Thyroid gland (tissue), 4 donors: ENCODE data around the gene ZDBF2. TPM values are rescaled to one million over a fixed set of nuclear protein-coding genes. Genes with fewer than 3 reads are reported as not detected.

Source experiments
- DNase-seq, 2 donors: peaks; one replicate each; pipeline ENCODE4 v3.0.0-alpha.2; 2019
- H3K27ac ChIP-seq, 3 donors: fragments of 200-600 bp; sonication (generic); 1 replicate in 2 of 3; 2 replicates in 1 of 3; pipeline ENCODE4 v1.5.1; 2016 to 2019; ENCODE audit warnings: mild to moderate bottlenecking in 1 of 3, moderate library complexity in 1 of 3
- H3K27me3 ChIP-seq: fragments of 200-600 bp; sonication (generic); one replicate; pipeline ENCODE4 v1.5.1; 2019
- H3K36me3 ChIP-seq, 2 donors: fragments of 200-600 bp; sonication (generic); one replicate each; pipeline ENCODE4 v1.5.1; 2016 to 2019
- H3K4me1 ChIP-seq, 2 donors: fragments of 200-600 bp; sonication (generic); one replicate each; pipeline ENCODE4 v1.5.1; 2017 to 2019
- H3K4me3 ChIP-seq, 3 donors: fragments of 200-600 bp; sonication (generic); replicated peaks in 1 of 3; 1 replicate in 2 of 3; 2 replicates in 1 of 3; pipeline ENCODE4 v1.5.1; 2016; ENCODE audit warnings: mild to moderate bottlenecking in 1 of 3
- H3K9me3 ChIP-seq: fragments of 200-600 bp; sonication (generic); one replicate; pipeline ENCODE4 v1.5.1; 2017
- POLR2A ChIP-seq, 2 donors: fragments of 450-650 bp; IDR thresholded peaks; one replicate each; pipeline ENCODE4 v1.6.1; 2017; ENCODE audit warnings: antibody characterized with exemption in 2 of 2, mild to moderate bottlenecking in 2 of 2, moderate library complexity in 1 of 2
- WGBS, 2 donors: methylation state at CpG; one replicate each; pipeline ENCODE4 v1.1.5; 2017; 5-methylcytosine and 5-hydroxymethylcytosine counted together
- intact Hi-C: fragments of 100-400 bp; cut with DNase I; formaldehyde crosslinking; loops from one replicate; pipeline ENCODE4 v1.15.1; 2023
- total RNA-seq, 4 donors: library from RNA; depleted of rRNA; stranded (reverse); fragments of >200 nt; gene quantifications; one replicate each; pipeline ENCODE4 v1.2.3, GENCODE V29; 2016
- TF ChIP-seq, protein P1 (sequence below), 6 experiments: fragments of 200-600 bp in 3 of 6; fragments of 450-650 bp in 3 of 6; sonication (generic) in 3 of 6; IDR thresholded peaks; one replicate each; pipeline ENCODE4 v1.5.1; 2016 to 2019; ENCODE audit warnings: antibody characterized with exemption in 6 of 6, mild to moderate bottlenecking in 2 of 6, inconsistent platforms in 1 of 6, moderate library complexity in 1 of 6

Gene ZDBF2
- total RNA-seq, 4 donors from 2014 or later = 11.0 to 20.9 (median 14.6) TPM

DNA sequence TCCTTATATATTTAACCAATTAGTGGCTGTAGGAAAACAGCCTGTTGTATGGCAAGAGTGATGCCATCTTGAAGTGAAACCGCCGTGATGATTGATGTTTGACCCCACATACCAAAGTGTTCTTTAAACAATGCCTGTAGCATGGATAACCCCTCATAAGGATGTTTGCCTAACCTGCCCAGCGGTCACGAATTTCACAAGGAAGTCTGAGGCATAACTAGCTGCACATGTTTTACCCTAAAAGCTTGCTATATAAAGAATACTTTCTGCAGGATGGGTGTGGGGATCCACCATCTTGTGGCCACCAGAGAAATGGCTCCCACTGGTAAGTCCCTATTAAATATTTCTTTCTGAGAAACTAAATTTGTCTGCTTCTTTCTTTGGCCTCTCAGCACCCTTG is 68.7 kb downstream of the ZDBF2 start:
- no peak overlapping the region for H3K4me3 ChIP-seq
- 75 to 91% methylated on average over 4 of the region's 4 CpGs for WGBS, 2 donors
- H3K27me3 ChIP-seq = no peaks in the 10 kb centered on the region
- H3K27ac ChIP-seq = no peak overlapping the region
- no peak for DNase-seq
- TF ChIP-seq POLR2A (IDR thresholded peaks at IDR 0.05) = no peak
- TF ChIP-seq, protein P1, sequence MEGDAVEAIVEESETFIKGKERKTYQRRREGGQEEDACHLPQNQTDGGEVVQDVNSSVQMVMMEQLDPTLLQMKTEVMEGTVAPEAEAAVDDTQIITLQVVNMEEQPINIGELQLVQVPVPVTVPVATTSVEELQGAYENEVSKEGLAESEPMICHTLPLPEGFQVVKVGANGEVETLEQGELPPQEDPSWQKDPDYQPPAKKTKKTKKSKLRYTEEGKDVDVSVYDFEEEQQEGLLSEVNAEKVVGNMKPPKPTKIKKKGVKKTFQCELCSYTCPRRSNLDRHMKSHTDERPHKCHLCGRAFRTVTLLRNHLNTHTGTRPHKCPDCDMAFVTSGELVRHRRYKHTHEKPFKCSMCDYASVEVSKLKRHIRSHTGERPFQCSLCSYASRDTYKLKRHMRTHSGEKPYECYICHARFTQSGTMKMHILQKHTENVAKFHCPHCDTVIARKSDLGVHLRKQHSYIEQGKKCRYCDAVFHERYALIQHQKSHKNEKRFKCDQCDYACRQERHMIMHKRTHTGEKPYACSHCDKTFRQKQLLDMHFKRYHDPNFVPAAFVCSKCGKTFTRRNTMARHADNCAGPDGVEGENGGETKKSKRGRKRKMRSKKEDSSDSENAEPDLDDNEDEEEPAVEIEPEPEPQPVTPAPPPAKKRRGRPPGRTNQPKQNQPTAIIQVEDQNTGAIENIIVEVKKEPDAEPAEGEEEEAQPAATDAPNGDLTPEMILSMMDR (IDR thresholded peaks at IDR 0.05) = no peak
- no peaks in the 10 kb centered on the region for H3K36me3 ChIP-seq
- no peaks in the 10 kb centered on the region for H3K9me3 ChIP-seq
- H3K4me1 ChIP-seq = no peaks in the 10 kb centered on the region
- intact Hi-C loops = no loop called here

DNA sequence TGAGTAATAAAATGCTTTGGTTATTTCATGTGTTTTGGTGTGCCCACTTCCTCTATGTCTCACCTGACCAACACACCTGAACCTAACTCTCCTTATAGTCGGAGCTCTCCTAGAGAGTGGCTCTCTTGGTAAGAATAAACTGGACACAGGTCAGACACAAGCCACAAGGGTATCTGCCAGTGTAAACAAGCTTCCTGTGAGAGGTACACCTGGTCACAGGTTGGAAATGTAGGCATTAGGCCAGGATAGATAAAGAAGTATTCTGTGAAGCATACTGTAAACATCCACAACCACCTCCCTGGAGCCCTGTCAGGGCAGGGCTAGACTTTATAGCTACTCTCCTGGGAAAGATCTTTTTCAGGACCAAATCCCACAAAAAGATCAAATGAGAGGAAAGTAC is 69.4 kb downstream of the ZDBF2 start:
- WGBS, 2 donors = 50 to 70% methylated on average over 1 of the region's 1 CpG
- Histone ChIP-seq H3K36me3 (no peaks in the 10 kb centered on the region), H3K4me1 (no peaks in the 10 kb centered on the region), H3K4me3 (no peak overlapping the region), H3K9me3 (no peaks in the 10 kb centered on the region), H3K27ac (no peak overlapping the region), H3K27me3 (no peaks in the 10 kb centered on the region)
- TF ChIP-seq POLR2A (IDR thresholded peaks at IDR 0.05) = no peak
- TF ChIP-seq, protein P1 (IDR thresholded peaks at IDR 0.05) = no peak
- intact Hi-C loops = no loop called here
- DNase-seq = no peak

DNA sequence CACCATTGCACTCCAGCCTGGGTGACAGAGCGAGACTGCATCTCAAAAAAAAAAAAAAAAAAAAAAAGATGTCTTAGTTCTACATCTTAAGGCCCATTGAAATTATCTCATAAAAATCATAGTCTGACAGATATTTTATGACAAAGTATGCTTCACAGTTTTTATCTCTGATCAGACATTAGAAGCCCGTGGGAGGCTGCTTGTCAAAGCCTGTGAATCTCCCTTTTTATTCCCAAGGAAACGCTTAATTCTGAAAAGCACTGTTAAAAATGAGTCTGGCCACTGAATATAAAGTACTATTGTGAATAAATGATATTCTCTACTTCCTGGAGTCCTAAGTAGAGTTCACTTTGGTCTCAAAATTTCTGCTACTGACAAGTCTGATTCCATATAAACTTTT is 71.1 kb downstream of the ZDBF2 start:
- H3K27ac ChIP-seq = no peak overlapping the region
- no peaks in the 10 kb centered on the region for H3K27me3 ChIP-seq
- no peak overlapping the region for H3K4me3 ChIP-seq
- no peaks in the 10 kb centered on the region for H3K36me3 ChIP-seq
- intact Hi-C loops = no loop called here
- no peaks in the 10 kb centered on the region for H3K4me1 ChIP-seq
- no peak for DNase-seq
- TF ChIP-seq, protein P1 (IDR thresholded peaks at IDR 0.05) = no peak
- TF ChIP-seq POLR2A (IDR thresholded peaks at IDR 0.05) = no peak
- WGBS, 2 donors = 90 to 91% methylated on average over 3 of the region's 3 CpGs
- no peaks in the 10 kb centered on the region for H3K9me3 ChIP-seq

DNA sequence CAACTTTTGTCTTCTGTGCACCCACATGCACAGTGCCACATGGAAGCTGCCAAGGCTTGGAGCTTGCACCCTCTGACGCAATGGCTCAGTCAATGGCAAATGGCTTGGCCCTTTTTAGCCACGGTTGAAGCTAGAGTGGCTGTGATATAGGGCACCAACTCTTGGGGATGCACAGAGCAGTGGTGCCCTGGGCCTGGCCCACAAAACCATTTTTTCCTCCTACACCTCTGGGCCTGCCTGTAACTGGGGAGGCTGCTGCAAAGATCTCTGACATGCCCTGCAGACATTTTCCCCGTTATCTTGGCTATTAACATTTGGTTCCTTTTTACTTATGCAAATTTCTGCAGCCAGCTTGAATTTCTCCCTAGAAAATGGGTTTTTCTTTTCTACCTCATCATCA is 74.9 kb downstream of the ZDBF2 start:
- Histone ChIP-seq H3K36me3 (no peaks in the 10 kb centered on the region), H3K9me3 (no peaks in the 10 kb centered on the region), H3K4me1 (no peaks in the 10 kb centered on the region), H3K27ac (no peak overlapping the region), H3K27me3 (no peaks in the 10 kb centered on the region), H3K4me3 (no peak overlapping the region)
- TF ChIP-seq, protein P1 (IDR thresholded peaks at IDR 0.05) = no peak
- TF ChIP-seq POLR2A (IDR thresholded peaks at IDR 0.05) = no peak
- 77 to 79% methylated on average over 3 of the region's 3 CpGs for WGBS, 2 donors
- DNase-seq = no peak
- intact Hi-C loops = no loop called here

DNA sequence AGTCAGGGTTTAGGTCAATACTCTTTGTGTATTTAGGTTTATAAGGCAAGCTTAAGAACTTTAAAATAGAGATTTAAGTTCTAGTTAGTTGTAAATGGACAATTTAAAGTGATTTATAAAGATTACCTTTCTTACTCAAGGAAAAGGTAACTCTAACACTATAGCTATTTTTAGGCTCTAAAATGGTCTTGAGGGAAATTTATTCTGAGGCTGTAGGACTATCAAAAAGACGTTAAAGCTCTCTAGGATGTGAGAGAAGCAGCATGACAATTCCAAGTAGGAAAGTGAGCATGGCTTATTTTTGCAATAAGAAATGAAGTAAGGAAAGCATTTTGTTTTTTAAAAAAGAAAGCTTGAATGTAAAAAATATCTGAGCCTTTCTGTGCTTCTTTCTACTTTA is 78.1 kb downstream of the ZDBF2 start:
- Histone ChIP-seq H3K36me3 (no peaks in the 10 kb centered on the region), H3K27ac (no peak overlapping the region), H3K4me1 (no peaks in the 10 kb centered on the region), H3K4me3 (no peak overlapping the region), H3K27me3 (no peaks in the 10 kb centered on the region), H3K9me3 (no peaks in the 10 kb centered on the region)
- DNase-seq = no peak
- TF ChIP-seq, protein P1 (IDR thresholded peaks at IDR 0.05) = no peak
- TF ChIP-seq POLR2A (IDR thresholded peaks at IDR 0.05) = no peak
- 48 to 52% methylated on average over 1 of the region's 1 CpG for WGBS, 2 donors
- intact Hi-C loops = no loop called here
